Ascending aorta (tissue), 2 donors: Measurements from ENCODE around the gene LRIG3. TPM values are rescaled to one million over a fixed set of nuclear protein-coding genes. Genes with fewer than 3 reads are reported as not detected.
A peak's percentile ranks its signal among the peaks of the same experiment; 100 is the strongest.

Experiments
- DNase-seq, 2 donors: peaks; one replicate each; pipeline ENCODE4 v3.0.0-alpha.2; 2019; ENCODE audit warnings: low spot score in 2 of 2
- H3K27ac ChIP-seq, 2 donors: fragments of 200-600 bp; sonication (generic); one replicate each; pipeline ENCODE4 v1.5.1; 2016 to 2017; ENCODE audit warnings: mild to moderate bottlenecking in 1 of 2
- H3K27me3 ChIP-seq: fragments of 200-600 bp; sonication (generic); one replicate; pipeline ENCODE4 v1.5.1; 2017
- H3K36me3 ChIP-seq, 2 donors: fragments of 200-600 bp; sonication (generic); one replicate each; pipeline ENCODE4 v1.5.1; 2016
- H3K4me1 ChIP-seq, 2 donors: fragments of 200-600 bp; sonication (generic); one replicate each; pipeline ENCODE4 v1.5.1; 2016 to 2017; ENCODE audit warnings: mild to moderate bottlenecking in 1 of 2
- H3K4me3 ChIP-seq, 2 donors: fragments of 200-600 bp; sonication (generic); one replicate each; pipeline ENCODE4 v1.5.1; 2016 to 2017; ENCODE audit warnings: mild to moderate bottlenecking in 1 of 2
- H3K9me3 ChIP-seq, 2 donors: fragments of 200-600 bp; sonication (generic); one replicate each; pipeline ENCODE4 v1.5.1; 2016
- CTCF ChIP-seq, 3 experiments: fragments of 200-600 bp in 2 of 3; fragments of 450-650 bp in 1 of 3; sonication (generic) in 2 of 3; IDR thresholded peaks; one replicate each; pipeline ENCODE4 v1.5.1; 2016 to 2019; ENCODE audit warnings: antibody characterized with exemption in 3 of 3, mild to moderate bottlenecking in 1 of 3, moderate library complexity in 1 of 3
- intact Hi-C: fragments of 100-400 bp; cut with DNase I; formaldehyde crosslinking; loops from one replicate; pipeline ENCODE4 v1.15.1; 2023
- total RNA-seq: library from RNA; depleted of rRNA; stranded (reverse); fragments of >200 nt; gene quantifications from one replicate; pipeline ENCODE4 v1.1.0, GENCODE V29; 2016

LRIG3 gene
- 12.3 TPM for total RNA-seq

- TF ChIP-seq CTCF (IDR thresholded peaks at IDR 0.05), result peak in 1 of 3 experiments; percentile 19
- intact Hi-C loops, result loop anchor here (1.0 to 10.0 kb wide), 3 partner anchors 32 to 496 kb away; no protein-coding TSS in a partner anchor
- H3K4me1 ChIP-seq, result peaks cover 2 to 16% of the 10 kb centered on the region in 2 donors
- H3K36me3 ChIP-seq, result no peaks in the 10 kb centered on the region
- peak within 1 kb of the TSS; percentile 93 to 97 for H3K27ac ChIP-seq
- no peaks in the 10 kb centered on the region for H3K9me3 ChIP-seq
- H3K27me3 ChIP-seq, result no peaks in the 10 kb centered on the region
- DNase-seq, result peak; percentile 51 to 95
- H3K4me3 ChIP-seq, result peak within 1 kb of the TSS; percentile 77 to 91
Measured at GRCh38 chr12:58920102-58920960, at the start of gene LRIG3. Gene LRIG3 (minus strand): TSS chr12:58920504. CDS start chr12:58920235, 269 bp downstream.

- no peak for DNase-seq
- H3K4me1 ChIP-seq, result no peaks in the 10 kb centered on the region
- no peak for TF ChIP-seq CTCF (IDR thresholded peaks at IDR 0.05)
- no peaks in the 10 kb centered on the region for H3K9me3 ChIP-seq
- no peaks in the 10 kb centered on the region for H3K27me3 ChIP-seq
- no peaks in the 10 kb centered on the region for H3K36me3 ChIP-seq
- no peak overlapping the region for H3K4me3 ChIP-seq
- H3K27ac ChIP-seq, result no peak overlapping the region
- intact Hi-C loops, result no loop called here
Measured at GRCh38 chr12:58969237-58969636, 48.9 kb upstream of the LRIG3 start.

GRCh38 chr12:58967561-58967960, 47.3 kb upstream of the LRIG3 start:
- Histone ChIP-seq H3K4me3 (no peak overlapping the region), H3K4me1 (no peaks in the 10 kb centered on the region), H3K27me3 (no peaks in the 10 kb centered on the region), H3K27ac (no peak overlapping the region), H3K9me3 (no peaks in the 10 kb centered on the region), H3K36me3 (no peaks in the 10 kb centered on the region)
- intact Hi-C loops, result no loop called here
- DNase-seq, result no peak
- TF ChIP-seq CTCF (IDR thresholded peaks at IDR 0.05), result no peak

- Histone ChIP-seq H3K27ac (no peak overlapping the region), H3K9me3 (no peaks in the 10 kb centered on the region), H3K27me3 (no peaks in the 10 kb centered on the region), H3K4me3 (no peak overlapping the region), H3K36me3 (no peaks in the 10 kb centered on the region), H3K4me1 (no peaks in the 10 kb centered on the region)
- no peak for DNase-seq
- intact Hi-C loops, result no loop called here
- no peak for TF ChIP-seq CTCF (IDR thresholded peaks at IDR 0.05)
Measured at GRCh38 chr12:58966939-58967338, 46.6 kb upstream of the LRIG3 start.

- H3K27ac ChIP-seq, result no peak overlapping the region
- no peaks in the 10 kb centered on the region for H3K4me1 ChIP-seq
- intact Hi-C loops, result no loop called here
- H3K9me3 ChIP-seq, result no peaks in the 10 kb centered on the region
- H3K27me3 ChIP-seq, result no peaks in the 10 kb centered on the region
- no peak for TF ChIP-seq CTCF (IDR thresholded peaks at IDR 0.05)
- H3K36me3 ChIP-seq, result no peaks in the 10 kb centered on the region
- no peak overlapping the region for H3K4me3 ChIP-seq
- no peak for DNase-seq
Measured at GRCh38 chr12:58965568-58965967, 45.3 kb upstream of the LRIG3 start.
